GM12873 (cell line): ENCODE measurements around the gene ZFYVE28.

Source experiments
- CTCF ChIP-seq: IDR thresholded peaks from 2 replicates; pipeline ENCODE4 v1.5.1; 2012; ENCODE audit warnings: low read depth, mild to moderate bottlenecking, moderate library complexity, low read length, control low read depth; ENCODE audit not compliant: insufficient read depth; ENCODE audit errors: missing control alignments

The ZFYVE28 gene

GRCh38 chr4:2338754-2339457, 79.5 kb downstream of the ZFYVE28 start:
- TF ChIP-seq CTCF = no peak

GRCh38 chr4:2337896-2338295, 80.5 kb downstream of the ZFYVE28 start:
- no peak for TF ChIP-seq CTCF

- no peak for TF ChIP-seq CTCF
Measured at GRCh38 chr4:2337131-2337723, 81.2 kb downstream of the ZFYVE28 start.

GRCh38 chr4:2336659-2337058, 81.8 kb downstream of the ZFYVE28 start:
- TF ChIP-seq CTCF = no peak

- TF ChIP-seq CTCF = no peak
Measured at GRCh38 chr4:2335729-2336101, 82.7 kb downstream of the ZFYVE28 start.

- no peak for TF ChIP-seq CTCF
Measured at GRCh38 chr4:2334826-2335728, 83.4 kb downstream of the ZFYVE28 start.
